Measurements from ENCODE around the gene RHBDL3.

Gene RHBDL3

DNA sequence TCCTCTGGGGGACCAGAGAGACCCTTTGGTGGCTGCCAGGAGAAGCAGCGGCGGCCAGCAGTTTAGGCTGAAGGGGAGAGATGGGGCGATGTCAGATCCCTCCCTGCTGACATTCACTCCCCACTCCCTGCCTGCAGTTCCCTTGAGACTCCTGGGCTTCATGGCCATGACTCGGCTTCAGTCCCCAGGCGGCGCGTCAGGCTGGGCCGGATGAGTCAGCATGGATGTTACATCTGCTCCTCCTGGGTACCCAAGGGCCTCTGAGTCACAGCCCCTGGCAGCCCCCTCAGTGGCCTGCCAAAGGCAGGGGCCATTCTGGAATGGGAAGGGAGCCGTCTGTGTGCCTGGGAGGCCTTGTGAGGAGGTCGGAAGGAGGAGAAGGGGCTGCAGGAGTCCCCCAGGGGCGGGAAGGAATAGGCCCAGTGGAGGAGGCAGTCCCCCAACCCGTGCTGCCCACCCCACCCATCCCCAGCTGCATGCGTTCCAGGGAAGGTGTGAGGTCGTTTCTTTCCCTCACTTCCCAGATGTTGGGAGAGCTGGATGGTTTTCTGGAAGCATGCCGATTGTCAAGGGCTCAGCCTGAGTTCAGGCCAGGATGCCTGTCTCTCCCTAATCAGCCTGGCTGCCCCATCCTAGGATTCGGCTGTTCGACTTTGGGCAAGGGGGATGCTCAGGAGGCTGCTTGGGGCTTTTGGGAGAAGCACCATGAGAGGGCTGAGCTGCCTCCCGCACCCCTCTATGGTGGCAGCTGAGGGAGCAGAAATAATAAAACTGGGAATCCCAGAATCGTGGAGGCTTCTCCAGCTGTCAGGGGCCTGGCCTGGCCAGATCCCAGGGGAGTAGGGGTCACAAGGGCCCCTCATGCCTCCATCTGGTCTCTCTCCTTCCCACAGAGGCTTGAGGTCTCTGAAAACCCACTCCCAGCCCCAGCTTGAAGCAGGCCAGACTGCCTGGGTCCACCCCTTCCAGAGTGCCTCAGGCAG, 9.7 kb downstream of the RHBDL3 start:
- Histone ChIP-seq H3K79me1 (ENCODE audit: low read length) (no peaks in the 10 kb centered on the region), H3K18ac (ENCODE audit: low read length) (no peak overlapping the region), H3K4me1 (ENCODE audit: control insufficient read depth in 1 of 2, insufficient read depth in 2 of 2, low read length in 2 of 2) (peaks cover 4 to 5% of the 10 kb centered on the region in 2 experiments), H3K27ac (ENCODE audit: low read depth, low read length) (no peak overlapping the region), H3K4me2 (ENCODE audit: low read length) (no peak overlapping the region), H3K9me3 (ENCODE audit: insufficient read depth, low read depth, low read length) (no peaks in the 10 kb centered on the region), H3K4ac (ENCODE audit: low read depth, low read length) (no peak overlapping the region), H3K23ac (ENCODE audit: low read length) (no peak overlapping the region), H4K12ac (ENCODE audit: low read depth, low read length) (no peak overlapping the region), H2BK5ac (ENCODE audit: low read depth, low read length, poor library complexity) (no peak overlapping the region), H3K4me3 (ENCODE audit: low read depth, low read length) (no peak overlapping the region), H3K79me2 (ENCODE audit: control insufficient read depth, insufficient read depth, low read length, poor library complexity) (no peaks in the 10 kb centered on the region), H2BK120ac (ENCODE audit: insufficient read depth, low read length, poor library complexity) (no peak overlapping the region), H2AFZ (ENCODE audit: insufficient read depth, low read length, poor library complexity) (no peak overlapping the region), H2BK12ac (ENCODE audit: low read length) (no peak overlapping the region), H2AK5ac (ENCODE audit: low read length) (no peak overlapping the region), H3K27me3 (ENCODE audit: insufficient read depth, low read length) (no peaks in the 10 kb centered on the region), H3K14ac (ENCODE audit: low read length) (no peak overlapping the region), H3K36me3 (ENCODE audit: control insufficient read depth in 1 of 2, insufficient read depth in 2 of 2, low read length in 2 of 2) (no peaks in the 10 kb centered on the region), H4K8ac (ENCODE audit: low read depth, low read length) (no peak overlapping the region), H4K91ac (ENCODE audit: low read depth, low read length) (no peak overlapping the region), H3K9ac (ENCODE audit: low read length) (no peak overlapping the region)
- no CpG with 5 or more reads among the region's 19 CpGs for WGBS (ENCODE audit: extremely low coverage, insufficient coverage, insufficient read length)
- peak; percentile 42 to 46 for DNase-seq

DNA sequence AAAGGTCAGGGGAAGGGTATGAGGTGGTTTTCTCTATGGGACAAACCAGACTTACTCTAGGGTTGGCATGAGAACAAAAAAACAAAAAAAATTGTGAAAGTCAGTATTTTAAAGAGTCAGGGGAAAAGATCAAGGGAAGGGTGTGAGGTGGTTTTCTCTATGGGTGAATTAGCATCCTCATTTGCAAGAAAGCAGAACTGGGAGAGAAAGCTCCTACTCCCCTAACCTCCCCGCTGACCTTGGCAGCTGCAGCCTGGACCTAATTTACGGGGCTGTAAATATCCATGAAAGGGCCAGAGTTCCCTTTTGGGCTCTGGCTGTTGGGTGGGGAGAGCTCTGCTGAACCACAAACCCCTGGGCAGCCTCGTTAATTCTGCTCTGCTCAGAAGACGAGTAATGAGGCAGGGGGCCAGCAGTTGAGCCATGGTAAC, 10.6 kb downstream of the RHBDL3 start:
- Histone ChIP-seq H3K4me3 (ENCODE audit: low read depth, low read length) (no peak overlapping the region), H3K9ac (ENCODE audit: low read length) (no peak overlapping the region), H3K4me2 (ENCODE audit: low read length) (no peak overlapping the region), H2BK5ac (ENCODE audit: low read depth, low read length, poor library complexity) (no peak overlapping the region), H3K79me1 (ENCODE audit: low read length) (no peaks in the 10 kb centered on the region), H3K27ac (ENCODE audit: low read depth, low read length) (no peak overlapping the region), H3K18ac (ENCODE audit: low read length) (no peak overlapping the region), H4K12ac (ENCODE audit: low read depth, low read length) (no peak overlapping the region), H4K8ac (ENCODE audit: low read depth, low read length) (no peak overlapping the region), H3K23ac (ENCODE audit: low read length) (no peak overlapping the region), H3K36me3 (ENCODE audit: control insufficient read depth in 1 of 2, insufficient read depth in 2 of 2, low read length in 2 of 2) (no peaks in the 10 kb centered on the region), H3K14ac (ENCODE audit: low read length) (no peak overlapping the region), H3K4ac (ENCODE audit: low read depth, low read length) (no peak overlapping the region), H3K9me3 (ENCODE audit: insufficient read depth, low read depth, low read length) (no peaks in the 10 kb centered on the region), H3K27me3 (ENCODE audit: insufficient read depth, low read length) (no peaks in the 10 kb centered on the region), H2AFZ (ENCODE audit: insufficient read depth, low read length, poor library complexity) (no peak overlapping the region), H3K79me2 (ENCODE audit: control insufficient read depth, insufficient read depth, low read length, poor library complexity) (no peaks in the 10 kb centered on the region), H4K91ac (ENCODE audit: low read depth, low read length) (no peak overlapping the region), H3K4me1 (ENCODE audit: control insufficient read depth in 1 of 2, insufficient read depth in 2 of 2, low read length in 2 of 2) (peaks cover 4 to 5% of the 10 kb centered on the region in 2 experiments), H2AK5ac (ENCODE audit: low read length) (no peak overlapping the region), H2BK12ac (ENCODE audit: low read length) (no peak overlapping the region), H2BK120ac (ENCODE audit: insufficient read depth, low read length, poor library complexity) (no peak overlapping the region)
- no CpG with 5 or more reads among the region's 4 CpGs for WGBS (ENCODE audit: extremely low coverage, insufficient coverage, insufficient read length)
- DNase-seq: no peak

DNA sequence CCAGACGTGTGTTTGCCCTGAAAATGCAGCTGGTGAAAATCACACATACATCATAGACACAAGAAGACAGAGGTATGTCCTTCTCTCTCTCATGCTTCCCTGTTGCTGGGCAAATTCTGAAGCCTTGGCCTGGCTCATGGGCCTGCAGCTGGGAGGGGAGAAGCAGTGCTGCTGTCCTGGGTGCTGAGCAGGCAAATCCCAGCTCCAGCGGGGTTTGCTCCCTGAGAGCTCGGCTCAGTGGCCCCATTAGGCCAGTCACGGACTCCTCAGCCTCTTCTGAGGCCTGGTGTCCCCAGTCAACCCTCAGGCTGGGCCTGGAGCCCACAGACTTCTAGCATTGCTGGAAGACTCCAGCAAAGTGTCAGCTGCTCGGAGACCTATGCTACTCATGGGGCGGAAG, 11.7 kb downstream of the RHBDL3 start:
- Histone ChIP-seq H3K9me3 (ENCODE audit: insufficient read depth, low read depth, low read length) (no peaks in the 10 kb centered on the region), H4K8ac (ENCODE audit: low read depth, low read length) (no peak overlapping the region), H3K18ac (ENCODE audit: low read length) (no peak overlapping the region), H3K23ac (ENCODE audit: low read length) (no peak overlapping the region), H3K4me1 (ENCODE audit: control insufficient read depth in 1 of 2, insufficient read depth in 2 of 2, low read length in 2 of 2) (peaks cover 4 to 5% of the 10 kb centered on the region in 2 experiments), H3K14ac (ENCODE audit: low read length) (no peak overlapping the region), H3K79me1 (ENCODE audit: low read length) (no peaks in the 10 kb centered on the region), H2BK120ac (ENCODE audit: insufficient read depth, low read length, poor library complexity) (no peak overlapping the region), H3K9ac (ENCODE audit: low read length) (no peak overlapping the region), H3K4me2 (ENCODE audit: low read length) (no peak overlapping the region), H3K4me3 (ENCODE audit: low read depth, low read length) (no peak overlapping the region), H2AK5ac (ENCODE audit: low read length) (no peak overlapping the region), H3K4ac (ENCODE audit: low read depth, low read length) (no peak overlapping the region), H3K27me3 (ENCODE audit: insufficient read depth, low read length) (no peaks in the 10 kb centered on the region), H2BK5ac (ENCODE audit: low read depth, low read length, poor library complexity) (no peak overlapping the region), H2AFZ (ENCODE audit: insufficient read depth, low read length, poor library complexity) (no peak overlapping the region), H3K79me2 (ENCODE audit: control insufficient read depth, insufficient read depth, low read length, poor library complexity) (no peaks in the 10 kb centered on the region), H4K91ac (ENCODE audit: low read depth, low read length) (no peak overlapping the region), H2BK12ac (ENCODE audit: low read length) (no peak overlapping the region), H4K12ac (ENCODE audit: low read depth, low read length) (no peak overlapping the region), H3K36me3 (ENCODE audit: control insufficient read depth in 1 of 2, insufficient read depth in 2 of 2, low read length in 2 of 2) (no peaks in the 10 kb centered on the region), H3K27ac (ENCODE audit: low read depth, low read length) (no peak overlapping the region)
- no CpG with 5 or more reads among the region's 6 CpGs for WGBS (ENCODE audit: extremely low coverage, insufficient coverage, insufficient read length)
- no peak for DNase-seq

DNA sequence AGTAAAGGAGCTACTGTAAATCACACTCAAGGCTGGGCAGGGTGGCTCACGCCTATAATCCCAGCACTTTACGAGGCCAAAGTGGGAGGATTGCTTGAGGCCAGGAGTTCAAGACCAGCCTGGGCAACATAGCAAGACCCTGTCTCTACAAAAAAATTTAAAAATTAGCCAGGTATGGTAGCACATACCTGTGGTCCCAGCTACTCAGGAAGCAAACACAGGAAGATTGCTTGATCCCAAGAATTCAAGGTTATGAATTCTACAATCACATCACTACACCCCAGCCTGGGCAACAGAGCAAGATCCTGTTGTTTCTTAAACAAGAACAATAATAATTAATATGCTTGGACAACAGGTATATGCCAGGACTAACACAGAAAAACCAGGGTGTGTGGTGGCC, 13.2 kb downstream of the RHBDL3 start:
- WGBS (ENCODE audit: extremely low coverage, insufficient coverage, insufficient read length): no CpG with 5 or more reads among the region's 2 CpGs
- no peak overlapping the region for H4K91ac ChIP-seq (ENCODE audit: low read depth, low read length)
- H3K79me2 ChIP-seq (ENCODE audit: control insufficient read depth, insufficient read depth, low read length, poor library complexity): no peaks in the 10 kb centered on the region
- no peak overlapping the region for H3K4me2 ChIP-seq (ENCODE audit: low read length)
- no peak overlapping the region for H2BK12ac ChIP-seq (ENCODE audit: low read length)
- H4K8ac ChIP-seq (ENCODE audit: low read depth, low read length): no peak overlapping the region
- H2AFZ ChIP-seq (ENCODE audit: insufficient read depth, low read length, poor library complexity): no peak overlapping the region
- no peak overlapping the region for H3K14ac ChIP-seq (ENCODE audit: low read length)
- H3K4ac ChIP-seq (ENCODE audit: low read depth, low read length): no peak overlapping the region
- no peak overlapping the region for H3K27ac ChIP-seq (ENCODE audit: low read depth, low read length)
- no peak overlapping the region for H3K18ac ChIP-seq (ENCODE audit: low read length)
- no peak overlapping the region for H2BK5ac ChIP-seq (ENCODE audit: low read depth, low read length, poor library complexity)
- no peak overlapping the region for H4K12ac ChIP-seq (ENCODE audit: low read depth, low read length)
- H3K9ac ChIP-seq (ENCODE audit: low read length): no peak overlapping the region
- H3K4me3 ChIP-seq (ENCODE audit: low read depth, low read length): no peak overlapping the region
- no peak overlapping the region for H3K23ac ChIP-seq (ENCODE audit: low read length)
- H3K4me1 ChIP-seq (ENCODE audit: control insufficient read depth in 1 of 2, insufficient read depth in 2 of 2, low read length in 2 of 2): peaks cover 4 to 5% of the 10 kb centered on the region in 2 experiments
- no peak overlapping the region for H2BK120ac ChIP-seq (ENCODE audit: insufficient read depth, low read length, poor library complexity)
- DNase-seq: no peak
- no peaks in the 10 kb centered on the region for H3K79me1 ChIP-seq (ENCODE audit: low read length)
- no peak overlapping the region for H2AK5ac ChIP-seq (ENCODE audit: low read length)
- no peaks in the 10 kb centered on the region for H3K27me3 ChIP-seq (ENCODE audit: insufficient read depth, low read length)
- no peaks in the 10 kb centered on the region for H3K36me3 ChIP-seq (ENCODE audit: control insufficient read depth in 1 of 2, insufficient read depth in 2 of 2, low read length in 2 of 2)
- no peaks in the 10 kb centered on the region for H3K9me3 ChIP-seq (ENCODE audit: insufficient read depth, low read depth, low read length)

Data from trophoblast cell (in vitro differentiated cells and primary cell).